Right hindlimb (tissue), 1 donor: ENCODE measurements around the gene DPP6.

Experiments
- DNase-seq: peaks from one replicate; pipeline ENCODE4 v3.0.0-alpha.2; 2018

Gene DPP6

DNA sequence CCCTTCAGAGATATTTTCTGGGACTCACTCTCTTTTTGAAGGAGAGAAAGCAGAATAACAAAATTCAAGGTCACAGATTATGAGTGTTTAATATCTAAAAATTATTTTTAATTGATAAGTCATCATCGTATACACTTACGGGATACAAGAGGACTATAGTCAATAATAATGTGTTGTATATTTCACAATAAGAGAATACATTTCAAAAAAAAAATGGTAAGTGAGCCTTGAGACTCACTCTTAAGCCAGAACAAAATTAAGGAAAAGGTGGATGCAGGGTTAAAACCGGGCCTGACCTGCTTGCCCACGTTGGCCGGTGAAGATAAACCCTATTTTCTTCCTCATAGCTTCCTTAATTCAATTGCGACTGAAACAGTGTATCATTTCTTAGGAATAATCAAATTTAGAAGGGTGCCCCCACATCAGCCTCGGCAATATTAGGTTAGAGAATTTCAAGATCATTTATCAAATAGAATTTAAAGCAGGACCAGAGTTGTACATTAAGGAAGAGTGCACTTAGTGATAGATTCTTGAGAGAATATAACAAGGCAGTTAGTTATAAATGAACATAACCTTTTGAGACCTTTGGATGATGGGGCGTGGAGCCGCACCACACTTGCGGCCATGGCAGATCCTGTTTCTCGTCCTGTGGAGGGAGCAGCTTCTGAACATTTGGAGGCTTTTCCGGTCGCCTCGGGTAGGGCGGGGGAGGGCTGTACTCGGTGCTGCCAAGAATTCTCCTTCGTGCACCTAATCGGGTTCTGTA is 628.9 kb downstream of the DPP6 start:
- no peak for DNase-seq

GRCh38 chr7:154682003-154682402 is 629.8 kb downstream of the DPP6 start:
- DNase-seq: no peak

DNA sequence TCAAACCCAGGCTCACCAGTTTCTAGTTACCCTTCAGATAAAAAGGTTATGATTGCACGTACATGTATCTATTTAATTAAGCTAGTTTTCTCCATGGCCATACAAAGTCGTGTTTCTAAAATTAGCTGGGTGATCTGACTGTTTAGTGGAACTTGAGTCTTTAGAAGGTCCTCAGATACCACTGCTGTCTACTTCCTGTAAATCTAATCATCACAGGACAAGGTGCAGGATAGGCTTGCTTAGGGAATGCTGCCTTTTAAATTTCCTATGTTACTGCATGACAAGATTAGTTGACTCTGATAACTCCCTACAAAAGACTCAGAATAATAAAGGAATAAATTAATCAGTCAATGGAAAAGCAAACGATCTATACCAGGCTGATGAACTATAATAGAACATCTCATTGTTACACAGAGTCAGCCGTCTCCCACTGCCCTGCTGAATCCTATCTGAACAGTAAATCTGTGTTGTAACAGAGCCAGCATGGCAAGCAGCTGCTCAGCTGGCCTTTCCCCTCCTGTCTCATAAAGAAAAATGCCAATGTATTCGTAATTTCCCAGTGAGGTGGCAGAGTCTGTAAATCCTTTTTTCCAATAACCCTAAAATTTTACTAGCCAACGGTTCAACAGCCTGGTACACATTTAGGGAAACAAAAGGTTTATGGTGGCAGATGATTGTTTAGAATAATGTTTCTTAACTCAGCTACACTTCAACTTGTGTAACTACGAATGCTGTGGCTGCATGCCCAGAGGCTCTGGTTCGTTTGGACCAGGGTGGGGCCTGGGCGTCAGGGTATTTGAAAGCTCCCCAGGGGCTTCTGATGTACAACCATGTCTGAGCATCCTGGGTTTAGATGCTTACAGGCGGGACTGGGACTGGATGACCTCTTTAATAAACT is 632.7 kb downstream of the DPP6 start:
- no peak for DNase-seq

DNA sequence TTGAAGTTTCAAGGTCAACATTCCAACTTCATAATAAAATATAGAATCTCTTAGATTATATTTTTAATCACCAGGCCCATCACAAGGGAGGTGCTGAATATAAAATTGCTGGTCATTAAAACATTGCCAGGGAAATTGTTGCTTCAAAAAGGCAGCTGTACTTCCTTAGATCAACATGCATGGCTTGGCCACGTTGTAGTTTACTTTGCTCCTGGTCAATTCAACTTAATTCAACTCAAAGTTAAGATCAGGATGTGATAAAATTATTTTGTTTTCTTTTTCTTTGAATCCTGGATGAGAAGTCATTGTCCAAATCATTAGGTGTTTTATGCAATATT is 633.3 kb downstream of the DPP6 start:
- no peak for DNase-seq

DNA sequence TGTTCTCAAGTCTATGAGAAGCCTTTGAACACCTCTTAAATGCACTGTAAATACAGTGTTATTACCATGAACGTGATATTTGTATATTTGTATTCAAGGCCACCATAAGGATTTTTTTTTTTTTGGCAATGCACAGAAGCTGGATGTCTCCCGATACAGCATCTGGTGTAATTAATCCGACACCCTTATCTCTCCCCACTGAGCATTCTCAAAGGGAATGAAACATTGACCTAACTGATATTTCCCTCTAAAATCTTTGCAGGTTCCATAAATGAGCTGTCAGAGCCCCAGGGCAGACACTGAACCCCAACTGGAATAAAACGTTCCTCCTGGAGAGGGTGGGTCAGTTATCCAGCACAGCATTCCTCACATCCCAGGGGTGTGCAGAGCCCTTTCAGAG is 634.1 kb downstream of the DPP6 start:
- DNase-seq: no peak

- DNase-seq: no peak
These were observed 636.8 kb downstream of the DPP6 start for GRCh38 chr7:154688952-154689351.

GRCh38 chr7:154690411-154690810 is 638.2 kb downstream of the DPP6 start:
- no peak for DNase-seq

GRCh38 chr7:154693661-154694060 is 641.5 kb downstream of the DPP6 start:
- no peak for DNase-seq

DNA sequence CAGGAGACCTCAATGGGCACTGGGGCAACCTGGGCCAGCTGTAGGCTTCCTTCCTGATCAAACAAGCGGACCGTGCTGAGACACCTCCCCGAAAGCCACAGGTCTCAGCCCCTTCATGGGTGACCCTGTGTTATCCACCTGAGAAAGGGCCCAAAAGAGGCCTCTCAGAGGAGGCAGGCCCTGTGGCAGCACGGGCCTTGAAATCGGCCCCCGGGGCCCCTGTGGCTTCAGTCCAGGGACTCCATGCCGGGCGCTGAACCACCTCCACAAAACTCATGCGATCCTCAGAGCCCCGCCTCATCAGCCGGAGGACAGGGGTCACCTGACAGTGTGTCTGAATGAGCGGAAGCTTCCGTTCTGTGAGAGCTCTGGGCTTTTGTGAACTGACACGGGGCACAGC is 643.6 kb downstream of the DPP6 start:
- no peak for DNase-seq

GRCh38 chr7:154696556-154696955 is 644.4 kb downstream of the DPP6 start:
- no peak for DNase-seq

GRCh38 chr7:154698726-154699291 is 646.6 kb downstream of the DPP6 start:
- no peak for DNase-seq

- DNase-seq: no peak
These were observed 647.2 kb downstream of the DPP6 start for GRCh38 chr7:154699417-154699816.

DNA sequence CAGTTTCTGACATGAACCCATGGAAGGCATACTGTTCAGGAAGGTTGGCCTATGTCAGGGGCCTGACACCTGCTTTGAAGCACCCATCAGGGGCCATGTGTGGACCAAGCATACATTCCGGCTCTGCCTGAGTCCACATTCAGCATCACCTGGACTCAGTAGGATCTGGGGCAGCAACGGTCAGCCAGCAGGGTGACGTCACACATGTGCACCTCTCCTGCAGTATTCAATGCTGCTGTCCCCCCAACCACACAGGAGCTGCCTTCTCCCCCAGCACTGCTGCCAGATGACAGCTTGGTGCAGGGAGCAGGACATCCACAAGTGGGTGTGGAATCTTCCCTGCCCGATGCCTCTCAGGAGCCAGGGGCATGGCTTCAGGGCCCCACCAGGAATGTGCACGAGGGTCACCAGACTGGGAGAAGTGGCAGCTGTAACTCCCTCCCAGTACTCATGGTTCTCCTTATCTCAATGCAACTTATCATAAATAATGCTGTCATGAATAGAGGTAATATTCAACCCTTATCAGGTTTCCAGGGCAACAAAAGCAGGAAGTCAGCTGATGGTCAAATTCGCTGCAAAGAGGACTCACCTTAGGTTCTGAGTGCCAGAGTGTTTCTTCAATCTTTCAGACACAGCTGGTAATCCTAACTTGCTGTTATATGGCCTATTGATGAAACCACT is 657.8 kb downstream of the DPP6 start:
- DNase-seq: no peak

DNA sequence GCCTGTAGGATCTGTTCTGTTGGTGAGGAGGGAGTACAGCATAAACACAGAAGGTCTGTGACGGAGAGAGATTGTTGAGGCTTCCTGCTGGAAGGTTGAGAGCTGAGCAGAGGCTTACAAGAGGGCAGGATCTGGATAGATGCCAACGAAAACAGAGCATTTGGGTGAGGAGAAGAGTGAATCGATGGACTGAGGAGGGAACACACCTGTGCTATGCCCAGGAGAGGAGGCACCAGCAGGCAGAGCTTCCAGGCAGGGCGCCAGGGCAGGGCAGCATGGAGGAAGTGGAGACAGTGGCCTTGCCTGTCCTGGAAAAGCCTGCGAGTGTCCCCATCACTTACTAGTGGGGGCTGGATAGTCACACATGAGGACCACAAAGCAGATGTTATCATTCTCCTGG is 667.8 kb downstream of the DPP6 start:
- DNase-seq: no peak

DNA sequence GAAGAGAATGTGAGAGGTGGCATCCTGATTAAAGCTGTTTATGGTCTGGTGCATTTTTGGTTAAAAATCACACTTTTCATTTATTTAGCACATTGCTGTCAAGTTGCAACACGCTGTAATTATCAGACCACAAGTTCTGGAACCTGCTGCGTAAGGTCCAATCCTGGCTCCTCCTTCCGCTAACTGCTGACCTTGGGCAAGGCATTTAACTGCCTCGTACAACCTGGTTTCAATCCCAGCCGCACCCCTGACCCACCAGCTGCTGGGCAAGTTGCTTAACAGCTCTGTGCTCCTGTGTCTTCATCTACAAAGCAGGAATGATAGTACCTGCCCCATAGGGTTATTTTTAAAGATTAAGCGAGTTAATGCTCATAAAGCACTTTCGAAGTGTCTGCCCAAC is 668.9 kb downstream of the DPP6 start:
- DNase-seq: no peak

- DNase-seq: no peak
These were observed 674.2 kb downstream of the DPP6 start for GRCh38 chr7:154726368-154726767.

DNA sequence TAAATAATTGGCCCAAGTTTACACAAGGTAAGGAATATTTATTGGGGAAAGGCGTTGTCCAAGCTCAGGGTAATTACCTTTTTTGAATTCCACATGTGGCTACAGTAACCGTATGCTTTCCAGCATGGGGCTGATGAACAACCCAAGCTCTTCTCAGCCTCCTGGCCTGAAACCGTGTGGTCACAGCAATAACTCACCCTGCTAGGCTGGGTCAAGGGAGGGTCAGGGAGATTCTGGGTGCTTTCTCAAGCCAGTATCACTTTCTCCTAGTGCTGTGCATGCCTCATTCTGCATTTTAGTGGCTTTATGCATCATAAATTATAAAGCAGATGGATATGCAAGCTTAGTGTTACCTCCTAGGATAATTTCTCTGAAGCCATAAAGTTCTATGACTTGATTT is 676.9 kb downstream of the DPP6 start:
- DNase-seq: no peak

DNA sequence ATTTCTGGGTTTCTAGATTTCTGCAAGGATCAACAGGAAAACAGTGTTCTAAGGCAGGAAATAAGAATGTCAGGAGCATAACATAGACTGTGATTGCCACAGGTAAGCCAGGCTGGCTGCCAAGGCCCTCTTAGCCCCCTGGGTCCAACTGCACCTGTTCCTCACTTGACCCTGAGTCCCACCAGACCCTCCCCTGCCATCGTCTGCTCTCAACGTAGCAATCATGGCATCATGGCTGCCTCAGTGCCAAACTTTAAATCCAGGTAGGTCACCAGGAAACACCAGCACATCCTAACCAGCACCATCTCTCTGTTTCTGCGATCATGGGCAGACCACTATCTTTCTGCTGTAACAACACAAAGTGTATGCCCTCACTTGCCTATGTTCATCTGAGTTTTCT is 683.6 kb downstream of the DPP6 start:
- DNase-seq: no peak

GRCh38 chr7:154736389-154736788 is 684.2 kb downstream of the DPP6 start:
- no peak for DNase-seq

DNA sequence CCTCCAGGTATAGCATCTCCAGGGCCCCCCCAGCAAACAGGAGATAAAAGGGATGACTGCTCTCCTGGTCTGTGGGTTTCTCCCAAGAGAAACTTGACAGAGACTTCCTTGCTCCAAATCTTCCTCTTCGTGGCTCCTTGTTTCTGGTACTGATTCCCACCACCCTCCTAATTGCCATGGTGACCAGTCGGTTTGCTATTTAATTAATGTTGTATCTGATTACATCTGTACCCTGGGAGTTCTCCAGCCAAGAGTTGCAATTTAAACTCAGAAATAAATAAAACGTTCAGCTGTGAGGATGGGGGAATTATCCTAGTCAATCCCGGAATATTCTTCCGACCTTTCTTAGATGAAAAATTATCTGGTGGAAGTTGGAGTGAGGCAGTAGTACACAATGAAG is 686.0 kb downstream of the DPP6 start:
- no peak for DNase-seq

GRCh38 chr7:154741131-154741530 is 688.9 kb downstream of the DPP6 start:
- no peak for DNase-seq

GRCh38 chr7:154743206-154743605 is 691.0 kb downstream of the DPP6 start:
- DNase-seq: no peak

DNA sequence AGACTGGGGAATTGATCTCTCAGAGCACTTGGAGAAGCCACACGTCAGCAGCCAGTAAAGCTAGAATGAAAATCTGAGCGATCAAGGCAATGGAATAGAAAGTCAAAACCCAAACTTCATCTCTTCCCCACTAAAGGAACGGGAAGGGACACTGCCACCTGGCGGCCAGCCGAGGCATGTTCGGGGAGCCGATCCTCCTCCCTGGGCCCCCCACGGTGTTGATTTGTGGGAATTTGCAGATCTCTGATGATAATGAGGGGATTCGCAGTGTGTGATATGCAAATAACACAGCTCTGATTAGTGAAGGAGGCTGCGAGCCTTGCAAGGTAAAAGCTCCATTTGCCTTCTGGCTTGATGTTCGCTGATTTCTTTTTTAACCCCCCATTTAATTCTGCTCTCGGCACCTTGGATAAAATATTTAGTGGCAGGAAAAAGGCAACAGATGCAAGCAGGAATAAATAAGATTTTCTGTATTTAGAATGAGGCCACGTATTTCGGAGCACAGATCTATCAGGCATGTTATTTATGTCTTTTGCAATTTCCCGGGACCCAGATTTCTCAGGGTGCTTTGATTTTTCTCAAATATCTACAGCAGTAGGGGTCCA is 692.2 kb downstream of the DPP6 start:
- peak; percentile 49 for DNase-seq
